ENCODE measurements around the gene AK5.

AK5 gene

GRCh38 chr1:77605246-77606026, 323.6 kb downstream of the AK5 start:
- TF ChIP-seq, protein P1, sequence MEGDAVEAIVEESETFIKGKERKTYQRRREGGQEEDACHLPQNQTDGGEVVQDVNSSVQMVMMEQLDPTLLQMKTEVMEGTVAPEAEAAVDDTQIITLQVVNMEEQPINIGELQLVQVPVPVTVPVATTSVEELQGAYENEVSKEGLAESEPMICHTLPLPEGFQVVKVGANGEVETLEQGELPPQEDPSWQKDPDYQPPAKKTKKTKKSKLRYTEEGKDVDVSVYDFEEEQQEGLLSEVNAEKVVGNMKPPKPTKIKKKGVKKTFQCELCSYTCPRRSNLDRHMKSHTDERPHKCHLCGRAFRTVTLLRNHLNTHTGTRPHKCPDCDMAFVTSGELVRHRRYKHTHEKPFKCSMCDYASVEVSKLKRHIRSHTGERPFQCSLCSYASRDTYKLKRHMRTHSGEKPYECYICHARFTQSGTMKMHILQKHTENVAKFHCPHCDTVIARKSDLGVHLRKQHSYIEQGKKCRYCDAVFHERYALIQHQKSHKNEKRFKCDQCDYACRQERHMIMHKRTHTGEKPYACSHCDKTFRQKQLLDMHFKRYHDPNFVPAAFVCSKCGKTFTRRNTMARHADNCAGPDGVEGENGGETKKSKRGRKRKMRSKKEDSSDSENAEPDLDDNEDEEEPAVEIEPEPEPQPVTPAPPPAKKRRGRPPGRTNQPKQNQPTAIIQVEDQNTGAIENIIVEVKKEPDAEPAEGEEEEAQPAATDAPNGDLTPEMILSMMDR (IDR thresholded peaks at IDR 0.05) = no peak

- TF ChIP-seq, protein P1 (IDR thresholded peaks at IDR 0.05) = no peak
Measured at GRCh38 chr1:77608893-77609292, 327.1 kb downstream of the AK5 start.
